Fibroblast of the aortic adventitia (primary cell): ENCODE results near the gene TAS2R10. TPM values are rescaled to one million over a fixed set of nuclear protein-coding genes. Genes with fewer than 3 reads are reported as not detected.
"Not testable (repeated sequence)": the region's sequence is repeated elsewhere in the genome, so short reads cannot be mapped to it uniquely, and the experiment has no call there.

Source experiments
- DNase-seq: peaks from one replicate; pipeline ENCODE4 v3.0.0-alpha.2; 2010; ENCODE audit warnings: low read depth
- H3K4me3 ChIP-seq: 2 replicates; pipeline ENCODE4 v1.5.1; 2011; ENCODE audit warnings: low read depth, mild to moderate bottlenecking, control low read depth, low read length, moderate library complexity
- CTCF ChIP-seq: IDR thresholded peaks from 2 replicates; pipeline ENCODE4 v1.5.1; 2011; ENCODE audit warnings: mild to moderate bottlenecking, low read length, control low read depth, inconsistent platforms; ENCODE audit not compliant: insufficient read depth
- total RNA-seq: library from RNA; depleted of rRNA; stranded (reverse); fragments of >200 nt; gene quantifications from 2 replicates; pipeline ENCODE4 v1.2.3, GENCODE V29; 2012; ENCODE audit warnings: low replicate concordance

Gene TAS2R10
- total RNA-seq, 1 donor, result 2.3 TPM

DNA sequence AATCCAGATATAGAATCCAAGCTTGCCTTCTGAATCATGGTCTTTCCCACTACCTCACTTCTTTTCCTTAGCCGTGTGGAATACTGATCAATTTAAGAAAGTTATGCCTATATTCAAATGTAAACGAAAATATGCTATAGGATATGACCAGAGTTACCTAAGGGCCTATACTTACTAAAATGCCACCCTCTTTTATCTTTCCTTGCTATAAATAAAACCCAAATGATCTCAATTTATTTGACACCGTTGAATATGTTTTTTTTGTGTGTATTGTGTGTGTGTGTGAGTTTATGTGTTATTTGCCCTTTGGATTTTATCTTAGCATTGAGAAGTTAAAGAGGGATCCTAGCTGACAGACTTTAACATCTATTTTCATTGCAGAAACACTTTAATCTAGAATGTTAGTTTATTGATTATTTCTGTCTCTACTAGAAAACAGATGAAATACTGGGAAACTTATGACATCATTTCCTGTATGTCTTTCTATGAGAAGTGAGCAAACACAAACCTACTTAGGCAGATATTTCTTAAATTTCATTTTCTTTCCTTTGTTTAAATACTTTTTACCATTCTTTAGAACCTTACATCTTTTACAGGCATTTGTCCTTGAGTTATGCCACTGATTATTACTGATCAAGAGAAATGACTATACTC lies 14.1 kb downstream of the TAS2R10 start:
- no peak for TF ChIP-seq CTCF
- no peak for DNase-seq
- H3K4me3 ChIP-seq, result no peak overlapping the region

GRCh38 chr12:10810068-10810467 lies 16.1 kb downstream of the TAS2R10 start, which contains the start of gene TAS2R9:
Gene TAS2R9, minus strand, starts transcription at chr12:10810168. Its CDS starts 93 bp downstream, at chr12:10810075.
- no peak for TF ChIP-seq CTCF
- no peak within 1 kb of the TSS for H3K4me3 ChIP-seq
- DNase-seq, result no peak

DNA sequence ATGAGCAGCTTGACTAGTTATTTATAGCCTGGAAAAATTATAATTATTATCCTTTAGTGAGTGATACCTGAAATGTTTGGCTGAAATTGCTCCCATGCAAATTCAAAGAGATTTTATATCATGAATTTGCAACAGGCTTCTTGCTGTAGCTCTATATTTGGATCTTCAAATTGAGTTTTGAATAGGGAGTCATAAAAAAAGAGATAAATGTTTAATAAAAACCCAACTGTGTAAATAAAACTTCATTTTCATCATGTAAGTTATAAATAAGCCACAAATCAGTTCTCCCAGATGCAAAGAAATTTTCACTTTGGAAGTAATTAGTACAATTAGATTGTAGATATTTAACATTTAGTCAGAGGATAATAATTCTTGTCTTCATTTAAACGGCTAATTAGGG lies 19.0 kb downstream of the TAS2R10 start, which contains the start of gene TAS2R8:
TAS2R8 (minus strand) TSS at position 101 of the 400 bp plus-strand sequence. CDS start 306 bp downstream, outside the sequence.
- no peak within 1 kb of the TSS for H3K4me3 ChIP-seq
- no peak for TF ChIP-seq CTCF
- DNase-seq, result no peak

DNA sequence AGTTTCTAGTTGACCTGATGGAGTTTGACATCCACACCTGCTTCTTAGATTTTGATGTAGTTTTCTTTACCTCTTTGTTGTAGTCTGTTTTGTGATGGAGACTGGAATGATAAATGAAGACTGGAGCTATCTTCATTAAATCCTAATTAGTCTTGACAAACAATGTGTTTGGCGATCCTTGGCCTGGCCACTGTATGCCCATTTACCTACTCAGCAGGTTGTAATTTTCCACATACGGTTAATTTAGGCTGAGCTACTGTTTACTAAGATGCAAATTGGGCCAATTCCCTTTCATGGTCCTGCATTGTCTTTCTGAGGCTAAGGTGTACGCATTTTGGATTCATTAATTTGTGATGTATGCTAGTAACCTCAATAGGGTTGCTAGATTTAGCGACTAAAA lies 23.6 kb downstream of the TAS2R10 start, which contains the start of gene TAS2R7:
TAS2R7 (minus strand) TSS at position 41 of the 400 bp plus-strand sequence. CDS start 57 bp downstream, outside the sequence.
- TF ChIP-seq CTCF, result no peak
- DNase-seq, result no peak
- H3K4me3 ChIP-seq, result no peak within 1 kb of the TSS

DNA sequence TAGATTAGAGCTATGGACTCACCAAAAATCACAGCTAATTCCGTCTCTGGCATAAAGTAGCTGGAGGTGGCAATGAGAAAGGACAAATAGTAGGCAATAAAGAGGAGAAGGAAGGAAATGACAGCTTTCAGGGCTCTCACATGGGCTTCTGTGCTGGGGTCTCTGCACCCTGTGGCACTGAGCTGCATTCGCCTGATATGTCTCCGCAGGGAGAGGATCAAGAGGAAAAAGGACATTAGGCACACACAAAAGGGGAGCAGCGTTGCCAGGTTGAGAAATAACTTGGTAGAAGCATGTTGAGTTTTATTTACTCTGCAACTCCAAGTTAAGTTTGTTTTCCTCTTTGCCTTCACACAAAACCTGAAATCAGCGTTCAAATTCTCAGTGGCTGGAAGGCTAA lies 24.4 kb downstream of the TAS2R10 start:
- no peak overlapping the region for H3K4me3 ChIP-seq
- TF ChIP-seq CTCF, result no peak
- DNase-seq, result no peak

- no peak for TF ChIP-seq CTCF
- no peak overlapping the region for H3K4me3 ChIP-seq
- no peak for DNase-seq
Measured at GRCh38 chr12:10794222-10794621, 31.9 kb downstream of the TAS2R10 start.

DNA sequence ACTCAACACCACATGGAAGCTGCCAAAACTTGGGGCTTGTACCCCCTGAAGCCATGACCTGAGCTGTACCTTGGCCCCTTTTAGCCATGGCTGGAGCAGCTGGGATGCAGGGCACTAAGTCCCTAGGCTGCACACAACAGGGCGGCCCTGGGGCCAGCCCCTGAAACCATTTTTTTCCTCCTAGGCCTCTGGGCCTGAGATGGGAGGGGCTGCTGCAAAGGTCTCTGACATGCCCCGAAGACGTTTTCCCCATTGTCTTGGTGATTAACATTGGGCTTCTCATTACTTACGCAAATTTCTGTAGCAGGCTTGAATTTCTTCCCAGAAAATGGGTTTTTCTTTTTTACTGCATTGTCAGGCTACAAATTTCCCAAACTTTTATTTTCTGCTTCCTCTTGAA lies 34.4 kb downstream of the TAS2R10 start:
- DNase-seq, H3K4me3 ChIP-seq: not testable (repeated sequence)
